OCI-LY3 (cell line): ENCODE results near the gene LIF.
"Not testable (repeated sequence)": the region's sequence is repeated elsewhere in the genome, so short reads cannot be mapped to it uniquely, and the experiment has no call there.

Source experiments
- H2AFZ ChIP-seq: fragments of 200-600, 300-600 bp; shearing (Covaris generic); 2 replicates; pipeline ENCODE4 v1.6.0; 2014; ENCODE audit warnings: antibody characterized with exemption, low read depth, low read length
- H3K27ac ChIP-seq: fragments of 200-600, 300-600 bp; sonication (generic); 2 replicates; pipeline ENCODE4 v1.5.1; 2014; ENCODE audit warnings: mild to moderate bottlenecking, low read length, moderate library complexity, mixed read lengths
- H3K27me3 ChIP-seq: fragments of 200-600, 300-600 bp; sonication (generic); 2 replicates; pipeline ENCODE4 v1.6.1; 2014; ENCODE audit warnings: low read depth, low read length, mixed read lengths
- H3K36me3 ChIP-seq: fragments of 200-600, 300-600 bp; sonication (generic); replicated peaks from 2 replicates; pipeline ENCODE3; 2014; ENCODE audit warnings: low read depth, low read length, mixed read lengths
- H3K4me1 ChIP-seq: fragments of 300-600, 200-600 bp; sonication (generic); 2 replicates; pipeline ENCODE4 v1.6.1; 2014; ENCODE audit warnings: low read length, mixed read lengths
- H3K4me2 ChIP-seq: fragments of 200-600, 300-600 bp; sonication (generic); 2 replicates; pipeline ENCODE4 v1.6.1; 2014; ENCODE audit warnings: low read length, mixed read lengths
- H3K4me3 ChIP-seq: fragments of 300-600, 200-600 bp; sonication (generic); 2 replicates; pipeline ENCODE4 v1.5.1; 2014; ENCODE audit warnings: antibody characterized with exemption, mild to moderate bottlenecking, low read length, moderate library complexity
- H3K79me2 ChIP-seq: fragments of 300-600, 200-600 bp; shearing (Covaris generic); 2 replicates; pipeline ENCODE4 v1.6.1; 2014; ENCODE audit warnings: mild to moderate bottlenecking, low read length, mixed read lengths
- H3K9ac ChIP-seq: fragments of 300-600, 200-600 bp; shearing (Covaris generic); 2 replicates; pipeline ENCODE4 v1.6.0; 2014; ENCODE audit warnings: mild to moderate bottlenecking, low read length, moderate library complexity
- H3K9me3 ChIP-seq: fragments of 200-600, 300-600 bp; shearing (Covaris generic); 2 replicates; pipeline ENCODE4 v1.6.1; 2014; ENCODE audit warnings: low read length, mixed read lengths; ENCODE audit not compliant: insufficient read depth
- H4K20me1 ChIP-seq: fragments of 200-600, 300-600 bp; sonication (generic); 2 replicates; pipeline ENCODE4 v1.6.1; 2016; ENCODE audit warnings: low read length, mixed read lengths; ENCODE audit not compliant: insufficient read depth
- CTCF ChIP-seq: fragments of 200-600, 300-600 bp; sonication (generic); IDR thresholded peaks from 2 replicates; pipeline ENCODE4 v1.5.1; 2014; ENCODE audit warnings: antibody characterized with exemption, low read length, low read depth
- EZH2phosphoT487 ChIP-seq: fragments of 200-600 bp; shearing (Covaris generic); IDR thresholded peaks from 2 replicates; pipeline ENCODE4 v1.6.1; 2018; ENCODE audit warnings: antibody characterized with exemption, mixed run types, low read depth

The LIF gene

GRCh38 chr22:30201945-30202344, 44.6 kb downstream of the LIF start:
- no peak for TF ChIP-seq EZH2phosphoT487
- TF ChIP-seq CTCF: no peak
- Histone ChIP-seq H3K9me3 (no peaks in the 10 kb centered on the region), H3K79me2 (no peaks in the 10 kb centered on the region), H3K4me3 (no peak overlapping the region), H3K27me3 (no peaks in the 10 kb centered on the region), H2AFZ (no peak overlapping the region), H3K4me2 (peak overlapping the region; percentile 29; the same call in 1 of the 2 replicates), H3K36me3 (no peaks in the 10 kb centered on the region), H3K4me1 (peaks cover 50% of the 10 kb centered on the region), H3K27ac (no peak overlapping the region), H4K20me1 (no peaks in the 10 kb centered on the region), H3K9ac (no peak overlapping the region)

- peaks cover 58% of the 10 kb centered on the region for H3K4me1 ChIP-seq
- not testable (repeated sequence) for H3K79me2 ChIP-seq, H3K4me2 ChIP-seq, H3K9ac ChIP-seq, H3K9me3 ChIP-seq, H3K36me3 ChIP-seq, H3K4me3 ChIP-seq, H4K20me1 ChIP-seq, H3K27me3 ChIP-seq, H2AFZ ChIP-seq, H3K27ac ChIP-seq
These were observed 45.7 kb downstream of the LIF start for GRCh38 chr22:30200905-30201304.

- no peaks in the 10 kb centered on the region for H3K9me3 ChIP-seq
- peak overlapping the region; percentile 53 for H3K4me3 ChIP-seq
- TF ChIP-seq EZH2phosphoT487: no peak
- TF ChIP-seq CTCF: no peak
- H3K27me3 ChIP-seq: no peaks in the 10 kb centered on the region
- peaks cover 54% of the 10 kb centered on the region for H3K4me1 ChIP-seq
- no peaks in the 10 kb centered on the region for H3K79me2 ChIP-seq
- peak overlapping the region; percentile 61 for H3K27ac ChIP-seq
- H2AFZ ChIP-seq: peak overlapping the region; percentile 68
- H4K20me1 ChIP-seq: no peaks in the 10 kb centered on the region
- H3K9ac ChIP-seq: peak overlapping the region; percentile 51
- no peaks in the 10 kb centered on the region for H3K36me3 ChIP-seq
- H3K4me2 ChIP-seq: peak overlapping the region; percentile 74
These were observed 47.6 kb downstream of the LIF start for GRCh38 chr22:30198921-30199320.

GRCh38 chr22:30198152-30198825, 48.3 kb downstream of the LIF start:
- Histone ChIP-seq H3K9ac (peak overlapping the region; percentile 51), H3K4me2 (peak overlapping the region; percentile 74), H3K4me1 (peaks cover 54% of the 10 kb centered on the region), H2AFZ (peak overlapping the region; percentile 68), H3K79me2 (no peaks in the 10 kb centered on the region), H3K27me3 (no peaks in the 10 kb centered on the region), H3K36me3 (no peaks in the 10 kb centered on the region), H3K4me3 (peak overlapping the region; percentile 53), H3K27ac (peak overlapping the region; percentile 61), H3K9me3 (no peaks in the 10 kb centered on the region), H4K20me1 (no peaks in the 10 kb centered on the region)
- TF ChIP-seq CTCF (no peak), EZH2phosphoT487 (no peak)

- no peak overlapping the region for H3K27ac ChIP-seq
- no peak overlapping the region for H3K4me2 ChIP-seq
- H3K27me3 ChIP-seq: no peaks in the 10 kb centered on the region
- no peak overlapping the region for H3K4me3 ChIP-seq
- TF ChIP-seq CTCF (no peak), EZH2phosphoT487 (no peak)
- H3K79me2 ChIP-seq: no peaks in the 10 kb centered on the region
- H2AFZ ChIP-seq: no peak overlapping the region
- H3K4me1 ChIP-seq: peaks cover 53% of the 10 kb centered on the region
- H3K9me3 ChIP-seq: no peaks in the 10 kb centered on the region
- no peaks in the 10 kb centered on the region for H3K36me3 ChIP-seq
- no peak overlapping the region for H3K9ac ChIP-seq
- H4K20me1 ChIP-seq: no peaks in the 10 kb centered on the region
These were observed 49.2 kb downstream of the LIF start for GRCh38 chr22:30197389-30197788.
